HS-5 (cell line): ENCODE data around the gene OR2T34.
"Not testable (repeated sequence)": the region's sequence is repeated elsewhere in the genome, so short reads cannot be mapped to it uniquely, and the experiment has no call there.

Experiments used
- DNase-seq: peaks from one replicate; pipeline ENCODE4 v3.0.0-alpha.2; 2012; ENCODE audit warnings: low read depth

Gene OR2T34

GRCh38 chr1:248574657-248575056 lies at the start of gene OR2T34:
Gene OR2T34, minus strand, starts transcription at chr1:248574757. Its CDS starts 0 bp downstream, at chr1:248574757.
- DNase-seq: not testable (repeated sequence)

GRCh38 chr1:248622570-248623001 lies 48.0 kb upstream of the OR2T34 start:
- no peak for DNase-seq

- no peak for DNase-seq
Observed at GRCh38 chr1:248621770-248622169, 47.2 kb upstream of the OR2T34 start.

- no peak for DNase-seq
Observed at GRCh38 chr1:248618878-248619277, 44.3 kb upstream of the OR2T34 start.

GRCh38 chr1:248618119-248618518 lies 43.6 kb upstream of the OR2T34 start:
- no peak for DNase-seq

- no peak for DNase-seq
Observed at GRCh38 chr1:248613742-248614141, 39.2 kb upstream of the OR2T34 start.

GRCh38 chr1:248611883-248612414 lies 37.4 kb upstream of the OR2T34 start:
- no peak for DNase-seq

GRCh38 chr1:248610301-248610700 lies 35.7 kb upstream of the OR2T34 start:
- no peak for DNase-seq

GRCh38 chr1:248599396-248599795 lies 24.8 kb upstream of the OR2T34 start:
- DNase-seq: no peak

- no peak for DNase-seq
Observed at GRCh38 chr1:248597589-248597988, 23.0 kb upstream of the OR2T34 start, which contains the start of gene OR2T10. Gene OR2T10, minus strand, starts transcription at chr1:248597700. Its CDS starts 3,932 bp downstream, at chr1:248593768.

- DNase-seq: no peak
Observed at GRCh38 chr1:248596615-248597014, 22.1 kb upstream of the OR2T34 start.

- DNase-seq: no peak
Observed at GRCh38 chr1:248593226-248593625, 18.7 kb upstream of the OR2T34 start.

- no peak for DNase-seq
Observed at GRCh38 chr1:248592655-248593054, 18.1 kb upstream of the OR2T34 start.

- DNase-seq: no peak
Observed at GRCh38 chr1:248590055-248590454, 15.5 kb upstream of the OR2T34 start.

GRCh38 chr1:248589334-248589733 lies 14.8 kb upstream of the OR2T34 start:
- no peak for DNase-seq

GRCh38 chr1:248585266-248585665 lies 10.7 kb upstream of the OR2T34 start:
- no peak for DNase-seq

- no peak for DNase-seq
Observed at GRCh38 chr1:248576260-248576980, 1.9 kb upstream of the OR2T34 start.

GRCh38 chr1:248573856-248574255 lies 701 bp downstream of the OR2T34 start:
- DNase-seq: not testable (repeated sequence)

- DNase-seq: not testable (repeated sequence)
Observed at GRCh38 chr1:248572049-248572448, 2.5 kb downstream of the OR2T34 start.

- DNase-seq: not testable (repeated sequence)
Observed at GRCh38 chr1:248570811-248571210, 3.7 kb downstream of the OR2T34 start.

GRCh38 chr1:248569049-248569448 lies 5.5 kb downstream of the OR2T34 start:
- not testable (repeated sequence) for DNase-seq

GRCh38 chr1:248565530-248566373 lies 8.8 kb downstream of the OR2T34 start:
- DNase-seq: not testable (repeated sequence)

GRCh38 chr1:248562672-248563071 lies 11.9 kb downstream of the OR2T34 start, which contains the start of gene OR2T29:
Gene OR2T29, minus strand, starts transcription at chr1:248562772. Its CDS starts 3,281 bp downstream, at chr1:248559491.
- not testable (repeated sequence) for DNase-seq
